ENCODE measurements around the gene CLTB.

GRCh38 chr5:176366232-176366894 lies 50.0 kb downstream of the CLTB start:
- TF ChIP-seq NKRF (conservative IDR thresholded peaks at IDR 0.05), result no peak
- TF ChIP-seq SIX5 (IDR thresholded peaks at IDR 0.05; ENCODE audit: low read depth, low read length, severe bottlenecking), result no peak
- TF ChIP-seq FOXK2 (IDR thresholded peaks at IDR 0.05), result no peak
- TF ChIP-seq GABPA (IDR thresholded peaks at IDR 0.05; ENCODE audit: low read depth), result no peak
- TF ChIP-seq NRF1 (conservative IDR thresholded peaks at IDR 0.05; ENCODE audit: low read depth, low read length), result no peak
- TF ChIP-seq POLR2A (IDR thresholded peaks at IDR 0.05; ENCODE audit: low read depth, low read length), result no peak
- TF ChIP-seq TARDBP (IDR thresholded peaks at IDR 0.05; ENCODE audit: borderline replicate concordance), result no peak
- TF ChIP-seq BACH1 (IDR thresholded peaks at IDR 0.05; ENCODE audit: borderline replicate concordance), result no peak
- TF ChIP-seq EZH2 (IDR thresholded peaks at IDR 0.05; ENCODE audit: borderline replicate concordance, control insufficient read depth, low read depth, low read length), result no peak
- TF ChIP-seq E4F1 (IDR thresholded peaks at IDR 0.05; ENCODE audit: borderline replicate concordance, partially characterized antibody), result no peak
- no peak for TF ChIP-seq SREBF2 (IDR thresholded peaks at IDR 0.05; ENCODE audit: low read length)
- TF ChIP-seq SPI1 (IDR thresholded peaks at IDR 0.05; ENCODE audit: borderline replicate concordance, insufficient read depth, low read depth, low read length), result no peak

Measured in GM12878 (cell line).